Measurements from ENCODE around the gene CTSO. TPM values are rescaled to one million over a fixed set of nuclear protein-coding genes. Genes with fewer than 3 reads are reported as not detected.
"Not testable (repeated sequence)": the region's sequence is repeated elsewhere in the genome, so short reads cannot be mapped to it uniquely, and the experiment has no call there.

The CTSO gene
- total and polyA plus RNA-seq, 12 donors, result 2.6 to 21.4 (median 8.6) TPM

DNA sequence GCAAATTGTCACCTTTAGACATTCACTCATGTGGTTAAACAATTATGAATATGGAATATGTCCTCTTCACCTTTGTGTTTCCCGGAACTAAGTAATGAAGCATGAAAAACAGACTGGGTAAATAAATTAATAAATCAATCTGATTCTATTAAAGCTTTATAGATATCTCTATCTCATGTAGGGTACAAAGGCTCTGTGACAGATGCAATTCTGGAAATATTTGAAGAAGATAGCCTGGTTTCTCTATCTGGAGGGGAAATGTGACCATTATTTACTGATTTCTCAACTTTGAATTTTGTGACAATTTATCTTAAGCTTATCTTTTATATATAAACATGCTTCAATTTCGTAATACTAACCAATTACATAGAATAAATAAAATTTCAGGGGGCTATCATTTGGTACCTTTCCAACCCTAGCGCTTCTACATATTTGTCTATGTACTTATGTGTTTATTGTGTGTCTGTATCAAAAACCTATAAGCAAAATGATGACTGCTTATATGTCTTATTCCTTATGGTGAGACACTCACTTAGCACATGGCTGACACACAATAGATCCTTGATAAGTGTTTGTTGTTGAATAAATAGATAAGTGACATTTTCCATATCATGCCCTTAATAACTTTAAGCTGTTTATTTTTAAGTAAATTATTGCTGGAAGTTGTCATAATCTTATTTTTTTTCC, 9.9 kb downstream of the CTSO start:
- Histone ChIP-seq H3K27ac (no peak overlapping the region), H3K9me3 (no peaks in the 10 kb centered on the region), H3K4me3 (no peak overlapping the region), H3K4me1 (no peaks in the 10 kb centered on the region), H3K27me3 (no peaks in the 10 kb centered on the region), H3K36me3 (peaks cover 0 to 34% (median 0%) of the 10 kb centered on the region in 9 donors)
- TF ChIP-seq CTCF (IDR thresholded peaks at IDR 0.05), result no peak
- ATAC-seq (no peak), DNase-seq (no peak)
- intact Hi-C loops (cut with DNase I), result no loop called here
- 92 to 95% methylated on average over 3 of the region's 3 CpGs for WGBS, 2 donors

GRCh38 chr4:155941820-155942219, 11.8 kb downstream of the CTSO start:
- H3K27ac ChIP-seq, result no peak overlapping the region
- H3K27me3 ChIP-seq, result no peaks in the 10 kb centered on the region
- 93 to 96% methylated on average over 1 of the region's 1 CpG for WGBS, 2 donors
- ATAC-seq (no peak), DNase-seq (no peak)
- no peaks in the 10 kb centered on the region for H3K4me1 ChIP-seq
- intact Hi-C loops (cut with DNase I), result no loop called here
- no peak for TF ChIP-seq CTCF (IDR thresholded peaks at IDR 0.05)
- H3K4me3 ChIP-seq, result no peak overlapping the region
- H3K9me3 ChIP-seq, result no peaks in the 10 kb centered on the region
- H3K36me3 ChIP-seq, result peaks cover 0 to 53% (median 11%) of the 10 kb centered on the region in 9 donors

DNA sequence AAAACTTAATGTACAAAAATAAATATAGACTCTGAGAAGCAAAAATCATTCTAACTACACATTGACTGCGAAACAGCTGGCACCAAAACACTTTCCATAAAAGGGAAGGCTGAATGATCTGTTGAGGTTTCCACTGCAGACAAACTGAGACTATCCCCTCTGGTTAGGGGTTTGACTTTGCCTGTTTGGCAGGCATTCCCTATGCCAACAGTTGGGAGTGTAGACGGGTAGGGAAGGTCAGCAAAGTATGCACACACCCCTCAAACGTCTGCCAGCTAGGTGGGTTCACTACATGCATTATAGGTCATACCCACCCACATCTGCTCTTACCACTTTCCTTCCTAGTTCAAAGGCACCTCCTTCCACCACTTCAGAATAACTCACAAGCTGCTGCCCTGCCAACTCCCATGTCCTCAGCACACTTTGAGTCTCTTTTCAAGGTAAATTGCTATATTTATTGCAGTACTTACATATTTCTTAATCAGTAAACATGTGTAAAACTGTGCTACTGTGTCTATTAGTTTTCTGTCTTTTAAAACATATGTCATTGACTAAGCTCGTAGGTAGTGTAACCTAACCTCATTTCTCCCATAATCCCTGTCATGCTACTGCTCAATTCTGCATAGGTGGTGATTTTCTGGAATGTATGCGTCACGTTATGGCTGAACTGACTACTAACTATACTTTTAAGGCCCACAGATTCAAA, 12.4 kb downstream of the CTSO start:
- no peak for TF ChIP-seq CTCF (IDR thresholded peaks at IDR 0.05)
- peaks cover 0 to 58% (median 11%) of the 10 kb centered on the region in 9 donors for H3K36me3 ChIP-seq
- DNase-seq (no peak), ATAC-seq (no peak)
- WGBS, 2 donors, result 88 to 89% methylated on average over 6 of the region's 6 CpGs
- H3K27ac ChIP-seq, result no peak overlapping the region
- H3K9me3 ChIP-seq, result no peaks in the 10 kb centered on the region
- no peaks in the 10 kb centered on the region for H3K4me1 ChIP-seq
- H3K4me3 ChIP-seq, result no peak overlapping the region
- no peaks in the 10 kb centered on the region for H3K27me3 ChIP-seq
- intact Hi-C loops (cut with DNase I), result no loop called here

- peaks cover 0 to 56% (median 11%) of the 10 kb centered on the region in 9 donors for H3K36me3 ChIP-seq
- no peaks in the 10 kb centered on the region for H3K4me1 ChIP-seq
- H3K27ac ChIP-seq, result no peak overlapping the region
- H3K27me3 ChIP-seq, result no peaks in the 10 kb centered on the region
- DNase-seq (no peak), ATAC-seq (no peak)
- TF ChIP-seq CTCF (IDR thresholded peaks at IDR 0.05), result no peak
- 81 to 86% methylated on average over 4 of the region's 4 CpGs for WGBS, 2 donors
- intact Hi-C loops (cut with DNase I), result no loop called here
- H3K9me3 ChIP-seq, result no peaks in the 10 kb centered on the region
- no peak overlapping the region for H3K4me3 ChIP-seq
Measured at GRCh38 chr4:155935389-155935986, 18.2 kb downstream of the CTSO start.

GRCh38 chr4:155934634-155935033, 19.0 kb downstream of the CTSO start:
- 92 to 94% methylated on average over 4 of the region's 4 CpGs for WGBS, 2 donors
- DNase-seq; ATAC-seq; H3K4me3 ChIP-seq; H3K4me1 ChIP-seq; H3K27me3 ChIP-seq; H3K9me3 ChIP-seq; intact Hi-C loops (cut with DNase I); H3K27ac ChIP-seq: not testable (repeated sequence)
- peaks cover 0 to 55% (median 11%) of the 10 kb centered on the region in 9 donors for H3K36me3 ChIP-seq

All from heart right ventricle (tissue), 16 donors.